ENCODE data around the gene DGCR6.
"Not testable (repeated sequence)": the region's sequence is repeated elsewhere in the genome, so short reads cannot be mapped to it uniquely, and the experiment has no call there.

DGCR6 gene

DNA sequence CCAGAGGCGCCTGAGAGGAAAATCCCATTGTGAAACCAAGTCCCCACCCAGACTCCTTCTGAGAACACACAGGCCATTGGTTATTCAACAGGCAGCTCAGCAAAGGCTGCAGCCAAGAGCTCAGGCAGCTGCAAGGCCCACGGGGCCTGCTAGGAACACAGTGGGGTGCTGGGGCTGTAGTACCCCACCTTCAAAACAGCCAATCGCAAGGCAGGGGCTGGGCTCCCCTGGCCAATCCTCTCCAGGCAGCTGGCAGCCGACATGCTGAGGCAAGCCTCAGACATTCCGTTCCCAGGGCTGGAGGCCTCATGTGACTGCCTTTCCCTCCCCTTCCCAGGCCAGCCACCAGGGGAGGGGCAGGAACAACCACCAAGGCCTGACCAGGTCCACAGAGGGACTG is 23.3 kb downstream of the DGCR6 start:
- Histone ChIP-seq H3K4me2 (ENCODE audit: low read length) (no peak overlapping the region), H2BK5ac (ENCODE audit: low read depth, low read length, poor library complexity) (no peak overlapping the region), H3K18ac (ENCODE audit: low read length) (no peak overlapping the region), H3K4ac (ENCODE audit: low read depth, low read length) (no peak overlapping the region), H4K8ac (ENCODE audit: low read depth, low read length) (no peak overlapping the region), H4K91ac (ENCODE audit: low read depth, low read length) (no peak overlapping the region), H3K36me3 (ENCODE audit: control insufficient read depth in 1 of 2, insufficient read depth in 2 of 2, low read length in 2 of 2) (no peaks in the 10 kb centered on the region), H3K79me2 (ENCODE audit: control insufficient read depth, insufficient read depth, low read length, poor library complexity) (no peaks in the 10 kb centered on the region), H3K9ac (ENCODE audit: low read length) (no peak overlapping the region), H3K23ac (ENCODE audit: low read length) (no peak overlapping the region), H3K27me3 (ENCODE audit: insufficient read depth, low read length) (no peaks in the 10 kb centered on the region), H3K27ac (ENCODE audit: low read depth, low read length) (no peak overlapping the region), H3K9me3 (ENCODE audit: insufficient read depth, low read depth, low read length) (no peaks in the 10 kb centered on the region), H3K4me1 (ENCODE audit: control insufficient read depth in 1 of 2, insufficient read depth in 2 of 2, low read length in 2 of 2) (no peaks in the 10 kb centered on the region), H3K4me3 (ENCODE audit: low read depth, low read length) (no peak overlapping the region), H3K79me1 (ENCODE audit: low read length) (no peaks in the 10 kb centered on the region), H2AK5ac (ENCODE audit: low read length) (no peak overlapping the region), H4K12ac (ENCODE audit: low read depth, low read length) (no peak overlapping the region), H3K14ac (ENCODE audit: low read length) (no peak overlapping the region), H2BK120ac (ENCODE audit: insufficient read depth, low read length, poor library complexity) (no peak overlapping the region), H2AFZ (ENCODE audit: insufficient read depth, low read length, poor library complexity) (no peak overlapping the region), H2BK12ac (ENCODE audit: low read length) (no peak overlapping the region)
- no peak for DNase-seq
- WGBS (ENCODE audit: extremely low coverage, insufficient coverage, insufficient read length): no CpG with 5 or more reads among the region's 5 CpGs

GRCh38 chr22:18931905-18932652 is 26.0 kb downstream of the DGCR6 start:
- Histone ChIP-seq H3K36me3 (ENCODE audit: control insufficient read depth in 1 of 2, insufficient read depth in 2 of 2, low read length in 2 of 2) (no peaks in the 10 kb centered on the region), H2BK12ac (ENCODE audit: low read length) (no peak overlapping the region), H2AK5ac (ENCODE audit: low read length) (no peak overlapping the region), H3K79me2 (ENCODE audit: control insufficient read depth, insufficient read depth, low read length, poor library complexity) (no peaks in the 10 kb centered on the region), H3K79me1 (ENCODE audit: low read length) (no peaks in the 10 kb centered on the region), H4K8ac (ENCODE audit: low read depth, low read length) (no peak overlapping the region), H3K9me3 (ENCODE audit: insufficient read depth, low read depth, low read length) (no peaks in the 10 kb centered on the region), H2BK120ac (ENCODE audit: insufficient read depth, low read length, poor library complexity) (no peak overlapping the region), H4K91ac (ENCODE audit: low read depth, low read length) (no peak overlapping the region), H3K27me3 (ENCODE audit: insufficient read depth, low read length) (no peaks in the 10 kb centered on the region), H2AFZ (ENCODE audit: insufficient read depth, low read length, poor library complexity) (no peak overlapping the region), H3K4me3 (ENCODE audit: low read depth, low read length) (no peak overlapping the region), H3K4ac (ENCODE audit: low read depth, low read length) (no peak overlapping the region), H4K12ac (ENCODE audit: low read depth, low read length) (no peak overlapping the region), H3K23ac (ENCODE audit: low read length) (no peak overlapping the region), H3K18ac (ENCODE audit: low read length) (no peak overlapping the region), H2BK5ac (ENCODE audit: low read depth, low read length, poor library complexity) (no peak overlapping the region), H3K27ac (ENCODE audit: low read depth, low read length) (no peak overlapping the region), H3K9ac (ENCODE audit: low read length) (no peak overlapping the region), H3K4me1 (ENCODE audit: control insufficient read depth in 1 of 2, insufficient read depth in 2 of 2, low read length in 2 of 2) (no peaks in the 10 kb centered on the region), H3K14ac (ENCODE audit: low read length) (no peak overlapping the region), H3K4me2 (ENCODE audit: low read length) (no peak overlapping the region)
- no peak for DNase-seq
- WGBS (ENCODE audit: extremely low coverage, insufficient coverage, insufficient read length): no CpG with 5 or more reads among the region's 16 CpGs

- no peak overlapping the region for H3K4me3 ChIP-seq (ENCODE audit: low read depth, low read length)
- no peak overlapping the region for H3K4ac ChIP-seq (ENCODE audit: low read depth, low read length)
- no peaks in the 10 kb centered on the region for H3K36me3 ChIP-seq (ENCODE audit: control insufficient read depth in 1 of 2, insufficient read depth in 2 of 2, low read length in 2 of 2)
- no peaks in the 10 kb centered on the region for H3K9me3 ChIP-seq (ENCODE audit: insufficient read depth, low read depth, low read length)
- H3K23ac ChIP-seq (ENCODE audit: low read length): no peak overlapping the region
- H3K27me3 ChIP-seq (ENCODE audit: insufficient read depth, low read length): no peaks in the 10 kb centered on the region
- H3K14ac ChIP-seq (ENCODE audit: low read length): no peak overlapping the region
- H3K4me2 ChIP-seq (ENCODE audit: low read length): no peak overlapping the region
- no peak overlapping the region for H2AK5ac ChIP-seq (ENCODE audit: low read length)
- H3K79me1 ChIP-seq (ENCODE audit: low read length): no peaks in the 10 kb centered on the region
- H4K8ac ChIP-seq (ENCODE audit: low read depth, low read length): no peak overlapping the region
- DNase-seq: no peak
- H2BK5ac ChIP-seq (ENCODE audit: low read depth, low read length, poor library complexity): no peak overlapping the region
- H3K4me1 ChIP-seq (ENCODE audit: control insufficient read depth in 1 of 2, insufficient read depth in 2 of 2, low read length in 2 of 2): no peaks in the 10 kb centered on the region
- no peak overlapping the region for H2BK120ac ChIP-seq (ENCODE audit: insufficient read depth, low read length, poor library complexity)
- H4K91ac ChIP-seq (ENCODE audit: low read depth, low read length): no peak overlapping the region
- no peaks in the 10 kb centered on the region for H3K79me2 ChIP-seq (ENCODE audit: control insufficient read depth, insufficient read depth, low read length, poor library complexity)
- no CpG with 5 or more reads among the region's 7 CpGs for WGBS (ENCODE audit: extremely low coverage, insufficient coverage, insufficient read length)
- no peak overlapping the region for H4K12ac ChIP-seq (ENCODE audit: low read depth, low read length)
- H3K9ac ChIP-seq (ENCODE audit: low read length): no peak overlapping the region
- no peak overlapping the region for H2BK12ac ChIP-seq (ENCODE audit: low read length)
- no peak overlapping the region for H3K18ac ChIP-seq (ENCODE audit: low read length)
- no peak overlapping the region for H3K27ac ChIP-seq (ENCODE audit: low read depth, low read length)
- H2AFZ ChIP-seq (ENCODE audit: insufficient read depth, low read length, poor library complexity): no peak overlapping the region
Observed at GRCh38 chr22:18933914-18934313, 27.8 kb downstream of the DGCR6 start.

DNA sequence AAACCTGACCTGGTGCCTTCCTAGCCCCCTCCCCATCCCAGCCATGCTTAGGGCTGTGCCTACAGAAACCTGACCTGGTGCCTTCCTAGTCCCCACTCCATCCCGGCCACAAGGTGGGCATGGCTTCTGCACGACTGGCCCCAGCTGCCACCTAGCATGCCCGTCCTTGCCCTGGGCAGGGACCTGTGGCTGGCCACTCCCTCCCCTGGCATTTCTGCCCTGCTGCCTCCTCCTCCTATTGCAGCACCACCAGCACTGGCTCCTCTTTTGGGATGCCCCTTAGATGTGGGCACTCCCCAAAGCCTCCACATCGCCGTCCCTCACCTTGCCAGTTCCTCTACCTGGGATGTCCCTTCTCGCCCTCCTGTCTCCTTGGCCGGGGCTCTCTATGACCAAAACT is 28.6 kb downstream of the DGCR6 start:
- not testable (repeated sequence) for H2BK120ac ChIP-seq (ENCODE audit: insufficient read depth, low read length, poor library complexity); H2AK5ac ChIP-seq (ENCODE audit: low read length); H3K79me2 ChIP-seq (ENCODE audit: control insufficient read depth, insufficient read depth, low read length, poor library complexity); H4K8ac ChIP-seq (ENCODE audit: low read depth, low read length); H3K18ac ChIP-seq (ENCODE audit: low read length); H3K27me3 ChIP-seq (ENCODE audit: insufficient read depth, low read length); H2BK12ac ChIP-seq (ENCODE audit: low read length); H2AFZ ChIP-seq (ENCODE audit: insufficient read depth, low read length, poor library complexity); H2BK5ac ChIP-seq (ENCODE audit: low read depth, low read length, poor library complexity); DNase-seq; H3K4ac ChIP-seq (ENCODE audit: low read depth, low read length); H3K4me2 ChIP-seq (ENCODE audit: low read length); H3K27ac ChIP-seq (ENCODE audit: low read depth, low read length); H3K14ac ChIP-seq (ENCODE audit: low read length); H3K9ac ChIP-seq (ENCODE audit: low read length); H3K36me3 ChIP-seq (ENCODE audit: control insufficient read depth in 1 of 2, insufficient read depth in 2 of 2, low read length in 2 of 2); H3K23ac ChIP-seq (ENCODE audit: low read length); H4K12ac ChIP-seq (ENCODE audit: low read depth, low read length); H3K79me1 ChIP-seq (ENCODE audit: low read length); H3K4me3 ChIP-seq (ENCODE audit: low read depth, low read length); H4K91ac ChIP-seq (ENCODE audit: low read depth, low read length); H3K9me3 ChIP-seq (ENCODE audit: insufficient read depth, low read depth, low read length); H3K4me1 ChIP-seq (ENCODE audit: control insufficient read depth in 1 of 2, insufficient read depth in 2 of 2, low read length in 2 of 2)
- no CpG with 5 or more reads among the region's 7 CpGs for WGBS (ENCODE audit: extremely low coverage, insufficient coverage, insufficient read length)

All from trophoblast cell (in vitro differentiated cells and primary cell).